Astrocyte of the spinal cord (primary cell): ENCODE measurements around the gene CBLN1.

ENCODE experiments used
- DNase-seq: peaks from one replicate; pipeline ENCODE4 v3.0.0; 2011; ENCODE audit warnings: low read depth, low spot score
- H3K4me3 ChIP-seq: 2 replicates; pipeline ENCODE4 v1.5.1; 2011; ENCODE audit warnings: low read depth, mild to moderate bottlenecking, low read length, moderate library complexity
- CTCF ChIP-seq: IDR thresholded peaks from 2 replicates; pipeline ENCODE4 v1.5.1; 2012; ENCODE audit warnings: low read depth, mild to moderate bottlenecking, low read length, inconsistent platforms
- in situ Hi-C: cut with HindIII; loops from 2 replicates; pipeline ENCODE4 v1.10.0; 2017; ENCODE audit warnings: low sequenced_read_pairs

CBLN1 gene

DNA sequence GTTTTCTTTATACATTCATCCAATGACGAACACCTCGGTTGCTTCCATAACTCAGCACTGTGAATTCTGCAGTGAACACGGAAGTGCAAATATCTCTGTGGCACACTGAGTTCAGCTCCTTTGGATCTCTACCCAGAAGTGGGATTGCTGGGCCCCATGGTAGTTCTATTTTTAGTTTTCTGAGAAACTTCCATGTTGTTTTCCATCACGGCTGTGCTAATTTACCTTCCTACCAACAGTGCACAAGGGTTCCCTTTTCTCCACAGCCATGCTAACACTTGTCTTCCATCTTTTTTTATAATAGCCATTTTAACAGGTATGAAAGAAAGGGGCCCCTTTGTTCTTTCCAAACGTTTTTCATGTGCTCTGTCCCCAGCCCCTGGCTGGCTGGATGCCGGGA lies 30.2 kb upstream of the CBLN1 start:
- TF ChIP-seq CTCF, result no peak
- in situ Hi-C loops, result no loop called here
- no peak for DNase-seq
- no peak overlapping the region for H3K4me3 ChIP-seq

DNA sequence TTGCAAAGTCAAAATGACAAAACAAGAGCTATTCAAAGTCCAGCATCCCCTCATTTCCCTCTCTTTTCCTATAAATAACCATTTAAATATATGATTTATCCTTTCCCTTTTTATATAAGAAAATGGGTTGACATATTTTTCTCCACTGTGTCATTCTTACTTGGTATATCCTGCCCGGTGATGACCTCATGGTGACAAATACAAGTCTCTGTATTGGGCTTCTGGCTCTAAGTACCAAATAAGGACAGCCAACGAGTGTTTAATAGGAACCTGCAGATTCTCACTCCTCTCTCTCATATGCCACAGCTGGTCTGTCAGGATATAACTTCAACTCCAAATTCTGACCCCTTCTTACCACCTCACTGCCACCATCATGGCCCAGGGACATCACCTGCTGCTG lies 25.5 kb upstream of the CBLN1 start:
- no peak for DNase-seq
- TF ChIP-seq CTCF, result no peak
- in situ Hi-C loops, result no loop called here
- no peak overlapping the region for H3K4me3 ChIP-seq

DNA sequence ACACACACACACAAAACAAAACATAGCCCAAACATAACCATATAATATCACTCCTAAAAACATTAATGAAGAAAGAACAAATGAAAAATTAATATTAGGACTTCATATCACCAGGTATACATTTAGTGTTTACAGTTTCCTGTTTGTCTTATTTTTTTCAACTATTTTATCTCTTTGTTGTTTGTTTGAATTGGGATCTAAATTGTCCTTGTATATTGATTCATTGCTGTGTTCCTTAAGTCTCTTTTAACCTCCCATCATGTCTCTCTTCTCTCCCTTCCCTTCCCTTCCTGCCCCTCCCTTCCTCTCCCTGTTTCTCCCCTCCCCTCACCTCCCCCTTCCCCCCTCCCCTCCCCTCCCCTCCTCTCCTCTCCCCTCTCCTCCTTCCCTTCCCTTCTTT lies 23.8 kb upstream of the CBLN1 start:
- no peak overlapping the region for H3K4me3 ChIP-seq
- in situ Hi-C loops, result no loop called here
- no peak for DNase-seq
- TF ChIP-seq CTCF, result no peak

- no peak for DNase-seq
- no peak overlapping the region for H3K4me3 ChIP-seq
- TF ChIP-seq CTCF, result no peak
- in situ Hi-C loops, result no loop called here
Observed at GRCh38 chr16:49292413-49292812, 10.8 kb upstream of the CBLN1 start.

- DNase-seq, result no peak
- in situ Hi-C loops, result no loop called here
- no peak for TF ChIP-seq CTCF
- no peak overlapping the region for H3K4me3 ChIP-seq
Observed at GRCh38 chr16:49287572-49287971, 5.9 kb upstream of the CBLN1 start.

- no peak for DNase-seq
- no peak overlapping the region for H3K4me3 ChIP-seq
- no peak for TF ChIP-seq CTCF
- in situ Hi-C loops, result no loop called here
Observed at GRCh38 chr16:49284962-49285361, 3.3 kb upstream of the CBLN1 start.

GRCh38 chr16:49283376-49284049 lies 1.9 kb upstream of the CBLN1 start:
- in situ Hi-C loops, result no loop called here
- H3K4me3 ChIP-seq, result no peak overlapping the region
- no peak for DNase-seq
- no peak for TF ChIP-seq CTCF
